Breast epithelium (tissue), 3 donors: Measurements from ENCODE around the gene TENM4.

Experiments used
- POLR2AphosphoS5 ChIP-seq, 3 donors: sonication (generic); formaldehyde crosslinking; IDR thresholded peaks; one replicate each; pipeline ENCODE4 v1.6.1; 2017; ENCODE audit warnings: antibody characterized with exemption in 3 of 3
- TF ChIP-seq, protein P1 (sequence below), 3 donors: fragments of 450-650 bp; IDR thresholded peaks; one replicate each; pipeline ENCODE4 v1.5.1; 2016 to 2017; ENCODE audit warnings: antibody characterized with exemption in 3 of 3, mild to moderate bottlenecking in 3 of 3, moderate library complexity in 3 of 3

- TF ChIP-seq, protein P1, sequence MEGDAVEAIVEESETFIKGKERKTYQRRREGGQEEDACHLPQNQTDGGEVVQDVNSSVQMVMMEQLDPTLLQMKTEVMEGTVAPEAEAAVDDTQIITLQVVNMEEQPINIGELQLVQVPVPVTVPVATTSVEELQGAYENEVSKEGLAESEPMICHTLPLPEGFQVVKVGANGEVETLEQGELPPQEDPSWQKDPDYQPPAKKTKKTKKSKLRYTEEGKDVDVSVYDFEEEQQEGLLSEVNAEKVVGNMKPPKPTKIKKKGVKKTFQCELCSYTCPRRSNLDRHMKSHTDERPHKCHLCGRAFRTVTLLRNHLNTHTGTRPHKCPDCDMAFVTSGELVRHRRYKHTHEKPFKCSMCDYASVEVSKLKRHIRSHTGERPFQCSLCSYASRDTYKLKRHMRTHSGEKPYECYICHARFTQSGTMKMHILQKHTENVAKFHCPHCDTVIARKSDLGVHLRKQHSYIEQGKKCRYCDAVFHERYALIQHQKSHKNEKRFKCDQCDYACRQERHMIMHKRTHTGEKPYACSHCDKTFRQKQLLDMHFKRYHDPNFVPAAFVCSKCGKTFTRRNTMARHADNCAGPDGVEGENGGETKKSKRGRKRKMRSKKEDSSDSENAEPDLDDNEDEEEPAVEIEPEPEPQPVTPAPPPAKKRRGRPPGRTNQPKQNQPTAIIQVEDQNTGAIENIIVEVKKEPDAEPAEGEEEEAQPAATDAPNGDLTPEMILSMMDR (IDR thresholded peaks at IDR 0.05): no peak
- no peak for TF ChIP-seq POLR2AphosphoS5 (IDR thresholded peaks at IDR 0.05)
These were observed 3.9 kb downstream of the TENM4 start for GRCh38 chr11:79436919-79437277.
